ENCODE measurements around the gene TYMS. TPM values are rescaled to one million over a fixed set of nuclear protein-coding genes. Genes with fewer than 3 reads are reported as not detected.

Gene TYMS
- total RNA-seq, 4 donors from 2014 or later = 0.26 to 28.6 (median 4.8) TPM; not detected in 1

DNA sequence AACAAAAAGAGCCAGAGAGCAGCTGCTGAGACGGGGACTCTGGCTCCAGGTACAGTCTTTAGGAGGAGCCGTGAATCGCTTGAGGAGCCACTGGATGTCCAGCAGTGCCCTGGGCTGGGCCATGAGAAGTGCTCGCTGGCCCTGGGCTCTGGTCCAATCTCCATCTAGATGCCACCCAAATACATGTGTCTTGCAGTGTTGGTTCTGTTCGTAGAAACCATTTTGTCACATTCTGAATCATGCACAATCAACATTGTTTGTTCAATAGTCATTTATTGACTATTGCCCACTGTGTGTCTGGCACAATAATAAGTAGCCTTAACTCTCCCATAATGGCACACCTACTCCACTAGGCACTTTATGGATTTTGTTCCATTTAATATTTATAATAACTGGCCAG lies 26.1 kb downstream of the TYMS start:
- Histone ChIP-seq H3K27me3 (no peaks in the 10 kb centered on the region), H3K4me1 (no peaks in the 10 kb centered on the region), H3K4me3 (no peak overlapping the region), H3K27ac (no peak overlapping the region), H3K36me3 (no peaks in the 10 kb centered on the region), H3K9me3 (no peaks in the 10 kb centered on the region)
- TF ChIP-seq POLR2A (IDR thresholded peaks at IDR 0.05) = no peak
- TF ChIP-seq, protein P1, sequence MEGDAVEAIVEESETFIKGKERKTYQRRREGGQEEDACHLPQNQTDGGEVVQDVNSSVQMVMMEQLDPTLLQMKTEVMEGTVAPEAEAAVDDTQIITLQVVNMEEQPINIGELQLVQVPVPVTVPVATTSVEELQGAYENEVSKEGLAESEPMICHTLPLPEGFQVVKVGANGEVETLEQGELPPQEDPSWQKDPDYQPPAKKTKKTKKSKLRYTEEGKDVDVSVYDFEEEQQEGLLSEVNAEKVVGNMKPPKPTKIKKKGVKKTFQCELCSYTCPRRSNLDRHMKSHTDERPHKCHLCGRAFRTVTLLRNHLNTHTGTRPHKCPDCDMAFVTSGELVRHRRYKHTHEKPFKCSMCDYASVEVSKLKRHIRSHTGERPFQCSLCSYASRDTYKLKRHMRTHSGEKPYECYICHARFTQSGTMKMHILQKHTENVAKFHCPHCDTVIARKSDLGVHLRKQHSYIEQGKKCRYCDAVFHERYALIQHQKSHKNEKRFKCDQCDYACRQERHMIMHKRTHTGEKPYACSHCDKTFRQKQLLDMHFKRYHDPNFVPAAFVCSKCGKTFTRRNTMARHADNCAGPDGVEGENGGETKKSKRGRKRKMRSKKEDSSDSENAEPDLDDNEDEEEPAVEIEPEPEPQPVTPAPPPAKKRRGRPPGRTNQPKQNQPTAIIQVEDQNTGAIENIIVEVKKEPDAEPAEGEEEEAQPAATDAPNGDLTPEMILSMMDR (IDR thresholded peaks at IDR 0.05) = no peak
- DNase-seq = no peak
- intact Hi-C loops (cut with DNase I; ENCODE audit: low total_unique reads) = no loop called here

DNA sequence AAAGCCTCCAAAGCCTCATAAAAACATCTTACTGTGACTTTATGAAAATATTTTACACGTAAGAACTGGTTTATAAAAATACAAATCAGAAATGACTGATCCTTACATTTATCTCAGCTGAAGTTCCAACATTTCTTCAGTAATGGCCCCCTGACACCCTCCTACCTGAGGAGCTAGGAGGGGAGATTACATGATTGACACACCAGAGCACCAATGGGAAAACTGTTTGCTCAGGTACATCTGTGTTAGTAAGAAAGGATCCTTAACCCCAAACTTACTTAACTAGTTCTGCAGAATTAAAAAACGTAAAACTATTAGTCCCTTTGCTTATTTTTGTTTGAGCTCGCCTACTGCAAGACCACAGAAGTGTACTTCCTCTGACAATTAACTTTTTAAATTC lies 28.0 kb downstream of the TYMS start:
- intact Hi-C loops (cut with DNase I; ENCODE audit: low total_unique reads) = no loop called here
- Histone ChIP-seq H3K27me3 (no peaks in the 10 kb centered on the region), H3K9me3 (no peaks in the 10 kb centered on the region), H3K4me1 (no peaks in the 10 kb centered on the region), H3K36me3 (no peaks in the 10 kb centered on the region), H3K4me3 (no peak overlapping the region), H3K27ac (no peak overlapping the region)
- TF ChIP-seq, protein P1 (IDR thresholded peaks at IDR 0.05) = no peak
- TF ChIP-seq POLR2A (IDR thresholded peaks at IDR 0.05) = no peak
- DNase-seq = no peak

DNA sequence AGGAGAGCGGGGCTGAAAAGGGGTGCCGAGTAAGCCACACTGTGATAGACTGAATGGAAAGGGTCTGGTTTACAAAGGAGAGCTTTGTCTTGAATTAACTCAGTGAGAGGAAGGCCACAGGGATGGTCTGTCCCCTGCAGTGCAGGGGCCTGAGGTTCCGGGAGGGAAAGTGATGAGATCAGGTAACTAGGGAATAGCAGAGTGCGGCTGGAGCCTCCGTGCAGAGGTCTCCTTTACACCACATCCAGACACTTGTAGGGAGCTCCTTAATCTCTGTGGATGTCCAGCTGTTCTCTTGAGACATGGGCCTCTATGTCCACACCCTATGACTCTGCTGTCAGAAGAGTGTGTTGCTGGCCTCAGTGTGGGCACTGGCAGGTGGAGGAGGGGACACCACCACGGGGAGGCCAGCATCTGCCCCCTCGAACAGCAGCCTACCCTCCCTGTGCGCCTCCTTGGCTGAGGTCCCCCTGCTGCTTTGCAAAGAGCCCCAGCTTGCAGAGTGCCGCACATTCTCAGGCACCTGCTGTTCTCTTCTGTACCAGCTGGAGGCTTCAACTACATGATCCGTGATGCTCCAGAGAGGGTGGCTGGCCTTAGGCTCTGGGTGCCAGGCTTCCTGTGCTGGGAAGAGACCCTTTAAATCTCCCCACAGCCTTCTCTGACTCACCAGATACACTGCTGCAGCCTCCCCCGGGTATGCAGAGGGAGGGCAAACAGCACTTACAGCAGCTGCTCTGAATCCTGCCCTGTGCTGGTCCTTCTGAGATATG lies 29.1 kb downstream of the TYMS start:
- H3K36me3 ChIP-seq = no peaks in the 10 kb centered on the region
- no peak for DNase-seq
- intact Hi-C loops (cut with DNase I; ENCODE audit: low total_unique reads) = no loop called here
- TF ChIP-seq, protein P1 (IDR thresholded peaks at IDR 0.05) = no peak
- no peak for TF ChIP-seq POLR2A (IDR thresholded peaks at IDR 0.05)
- no peak overlapping the region for H3K4me3 ChIP-seq
- no peaks in the 10 kb centered on the region for H3K4me1 ChIP-seq
- no peaks in the 10 kb centered on the region for H3K27me3 ChIP-seq
- H3K27ac ChIP-seq = no peak overlapping the region
- no peaks in the 10 kb centered on the region for H3K9me3 ChIP-seq

DNA sequence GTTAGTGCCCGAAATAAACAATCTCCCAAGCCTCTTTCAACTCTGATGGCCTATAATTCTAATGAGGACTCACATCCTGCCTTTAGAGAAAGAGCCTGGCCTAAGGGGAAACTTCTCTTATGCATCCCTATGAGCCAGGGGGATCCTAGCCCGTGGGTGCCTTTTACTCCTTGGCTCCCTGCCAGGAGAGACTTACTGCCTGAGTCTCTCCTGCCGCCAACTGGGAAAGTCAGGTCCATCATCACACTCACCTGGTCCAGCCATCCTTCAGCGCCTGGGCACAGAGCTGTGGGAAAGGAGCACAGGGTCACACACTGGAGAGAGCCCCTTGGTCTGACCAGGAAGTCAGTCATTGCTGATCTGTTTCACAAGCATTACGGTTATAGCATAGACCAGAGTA lies 30.9 kb downstream of the TYMS start:
- no peak overlapping the region for H3K27ac ChIP-seq
- DNase-seq = no peak
- TF ChIP-seq, protein P1 (IDR thresholded peaks at IDR 0.05) = no peak
- no peak for TF ChIP-seq POLR2A (IDR thresholded peaks at IDR 0.05)
- no peaks in the 10 kb centered on the region for H3K9me3 ChIP-seq
- no peaks in the 10 kb centered on the region for H3K36me3 ChIP-seq
- no peaks in the 10 kb centered on the region for H3K4me1 ChIP-seq
- no peaks in the 10 kb centered on the region for H3K27me3 ChIP-seq
- intact Hi-C loops (cut with DNase I; ENCODE audit: low total_unique reads) = no loop called here
- H3K4me3 ChIP-seq = no peak overlapping the region

DNA sequence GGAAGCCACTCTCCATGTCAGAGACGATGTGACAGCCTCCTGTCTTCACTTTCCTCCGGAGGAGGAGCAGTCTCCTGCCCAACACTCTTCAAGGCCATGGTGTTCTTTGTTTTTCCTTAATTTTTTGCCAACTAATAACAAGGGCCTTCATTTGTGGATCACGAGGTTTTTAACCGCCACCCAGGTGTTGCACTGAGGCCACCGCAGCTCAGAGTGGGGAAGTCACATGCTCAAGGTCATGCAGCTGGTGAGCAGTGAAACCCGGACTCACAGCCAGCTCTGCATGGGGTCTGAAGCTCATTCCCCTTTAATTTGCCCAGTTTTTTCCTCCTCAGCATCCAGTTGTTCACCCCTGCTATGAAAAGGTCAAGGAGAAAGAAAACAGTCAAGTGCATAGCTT lies 35.4 kb downstream of the TYMS start:
- no peaks in the 10 kb centered on the region for H3K36me3 ChIP-seq
- TF ChIP-seq, protein P1 (IDR thresholded peaks at IDR 0.05) = no peak
- intact Hi-C loops (cut with DNase I; ENCODE audit: low total_unique reads) = no loop called here
- no peaks in the 10 kb centered on the region for H3K4me1 ChIP-seq
- no peak for DNase-seq
- H3K4me3 ChIP-seq = no peak overlapping the region
- H3K27me3 ChIP-seq = no peaks in the 10 kb centered on the region
- no peaks in the 10 kb centered on the region for H3K9me3 ChIP-seq
- H3K27ac ChIP-seq = no peak overlapping the region

Measured in uterus (tissue), 4 donors.